Measurements from ENCODE around the gene TXNIP. TPM values are rescaled to one million over a fixed set of nuclear protein-coding genes. Genes with fewer than 3 reads are reported as not detected.

TXNIP gene
- total and polyA plus RNA-seq, 2 experiments from 2014 or later, result 22.8 to 29.1 TPM

DNA sequence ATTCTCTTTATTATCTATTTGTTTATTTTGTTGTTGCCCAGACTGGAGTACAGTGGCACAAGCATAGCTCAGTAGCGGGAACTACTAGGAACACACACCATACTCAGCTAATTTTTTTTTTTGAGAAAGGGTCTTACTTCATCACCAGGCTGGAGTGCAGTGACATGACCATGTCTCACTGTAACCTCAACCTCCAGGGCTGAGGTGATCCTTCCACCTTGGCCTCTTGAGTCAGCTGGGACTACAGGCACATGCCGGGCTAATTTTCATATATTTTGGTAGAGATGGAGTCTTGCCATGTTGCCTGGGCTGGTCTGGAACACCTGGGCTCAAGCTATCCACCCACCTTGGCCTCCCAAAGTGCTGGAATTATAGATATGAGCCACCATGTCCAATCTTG lies 5.3 kb upstream of the TXNIP start (continued):
- TF ChIP-seq, protein P1, sequence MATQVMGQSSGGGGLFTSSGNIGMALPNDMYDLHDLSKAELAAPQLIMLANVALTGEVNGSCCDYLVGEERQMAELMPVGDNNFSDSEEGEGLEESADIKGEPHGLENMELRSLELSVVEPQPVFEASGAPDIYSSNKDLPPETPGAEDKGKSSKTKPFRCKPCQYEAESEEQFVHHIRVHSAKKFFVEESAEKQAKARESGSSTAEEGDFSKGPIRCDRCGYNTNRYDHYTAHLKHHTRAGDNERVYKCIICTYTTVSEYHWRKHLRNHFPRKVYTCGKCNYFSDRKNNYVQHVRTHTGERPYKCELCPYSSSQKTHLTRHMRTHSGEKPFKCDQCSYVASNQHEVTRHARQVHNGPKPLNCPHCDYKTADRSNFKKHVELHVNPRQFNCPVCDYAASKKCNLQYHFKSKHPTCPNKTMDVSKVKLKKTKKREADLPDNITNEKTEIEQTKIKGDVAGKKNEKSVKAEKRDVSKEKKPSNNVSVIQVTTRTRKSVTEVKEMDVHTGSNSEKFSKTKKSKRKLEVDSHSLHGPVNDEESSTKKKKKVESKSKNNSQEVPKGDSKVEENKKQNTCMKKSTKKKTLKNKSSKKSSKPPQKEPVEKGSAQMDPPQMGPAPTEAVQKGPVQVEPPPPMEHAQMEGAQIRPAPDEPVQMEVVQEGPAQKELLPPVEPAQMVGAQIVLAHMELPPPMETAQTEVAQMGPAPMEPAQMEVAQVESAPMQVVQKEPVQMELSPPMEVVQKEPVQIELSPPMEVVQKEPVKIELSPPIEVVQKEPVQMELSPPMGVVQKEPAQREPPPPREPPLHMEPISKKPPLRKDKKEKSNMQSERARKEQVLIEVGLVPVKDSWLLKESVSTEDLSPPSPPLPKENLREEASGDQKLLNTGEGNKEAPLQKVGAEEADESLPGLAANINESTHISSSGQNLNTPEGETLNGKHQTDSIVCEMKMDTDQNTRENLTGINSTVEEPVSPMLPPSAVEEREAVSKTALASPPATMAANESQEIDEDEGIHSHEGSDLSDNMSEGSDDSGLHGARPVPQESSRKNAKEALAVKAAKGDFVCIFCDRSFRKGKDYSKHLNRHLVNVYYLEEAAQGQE (IDR thresholded peaks at IDR 0.05; ENCODE audit: unreplicated experiment), result no peak
- TF ChIP-seq ZNF331 (CRISPR knock-in tag; IDR thresholded peaks at IDR 0.05; ENCODE audit: low read depth), result no peak
- no peak for TF ChIP-seq NANOG (IDR thresholded peaks at IDR 0.05; ENCODE audit: borderline replicate concordance)
- no peak for TF ChIP-seq EZH2 (IDR thresholded peaks at IDR 0.05; ENCODE audit: low read depth, unreplicated experiment)
- TF ChIP-seq JUNB (IDR thresholded peaks at IDR 0.05; ENCODE audit: unreplicated experiment), result no peak
- TF ChIP-seq, protein P2, sequence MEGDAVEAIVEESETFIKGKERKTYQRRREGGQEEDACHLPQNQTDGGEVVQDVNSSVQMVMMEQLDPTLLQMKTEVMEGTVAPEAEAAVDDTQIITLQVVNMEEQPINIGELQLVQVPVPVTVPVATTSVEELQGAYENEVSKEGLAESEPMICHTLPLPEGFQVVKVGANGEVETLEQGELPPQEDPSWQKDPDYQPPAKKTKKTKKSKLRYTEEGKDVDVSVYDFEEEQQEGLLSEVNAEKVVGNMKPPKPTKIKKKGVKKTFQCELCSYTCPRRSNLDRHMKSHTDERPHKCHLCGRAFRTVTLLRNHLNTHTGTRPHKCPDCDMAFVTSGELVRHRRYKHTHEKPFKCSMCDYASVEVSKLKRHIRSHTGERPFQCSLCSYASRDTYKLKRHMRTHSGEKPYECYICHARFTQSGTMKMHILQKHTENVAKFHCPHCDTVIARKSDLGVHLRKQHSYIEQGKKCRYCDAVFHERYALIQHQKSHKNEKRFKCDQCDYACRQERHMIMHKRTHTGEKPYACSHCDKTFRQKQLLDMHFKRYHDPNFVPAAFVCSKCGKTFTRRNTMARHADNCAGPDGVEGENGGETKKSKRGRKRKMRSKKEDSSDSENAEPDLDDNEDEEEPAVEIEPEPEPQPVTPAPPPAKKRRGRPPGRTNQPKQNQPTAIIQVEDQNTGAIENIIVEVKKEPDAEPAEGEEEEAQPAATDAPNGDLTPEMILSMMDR (conservative IDR thresholded peaks at IDR 0.05; ENCODE audit: low read depth in 2 of 2), result no peak
- no peak for TF ChIP-seq EZH2phosphoT487 (IDR thresholded peaks at IDR 0.05; ENCODE audit: unreplicated experiment)
- no peak for TF ChIP-seq CREB1 (CRISPR knock-in tag; IDR thresholded peaks at IDR 0.05; ENCODE audit: low read depth)
- TF ChIP-seq ZNF114 (CRISPR knock-in tag; IDR thresholded peaks at IDR 0.05), result no peak
- no peak for TF ChIP-seq STAT1 (IDR thresholded peaks at IDR 0.05; ENCODE audit: unreplicated experiment)

- no peak overlapping the region; the same call in 1 of the 2 replicates for H3K4me2 ChIP-seq
- no peaks in the 10 kb centered on the region for H4K20me1 ChIP-seq (replicated peaks; ENCODE audit: insufficient read depth)
- H3K27me3 ChIP-seq (ENCODE audit: insufficient read depth), result no peaks in the 10 kb centered on the region
- DNase-seq (ENCODE audit: low spot score) (no peak), ATAC-seq (no peak)
- H3F3A ChIP-seq (replicated peaks; ENCODE audit: low read depth), result peaks cover 5% of the 10 kb centered on the region; the same call in 1 of the 2 replicates
- H3K79me2 ChIP-seq (replicated peaks; ENCODE audit: insufficient read depth), result peaks cover 17% of the 10 kb centered on the region
- Mint-ChIP-seq H3K27ac (no peak overlapping the region; the same call in none of the 2 replicates), H3K9me3 (no peaks in the 10 kb centered on the region), H3K4me3 (no peak overlapping the region), H3K27me3 (ENCODE audit: insufficient read depth, low read depth, poor library complexity) (peaks cover 13% of the 10 kb centered on the region), H3K36me3 (ENCODE audit: low read depth) (peaks cover 20% of the 10 kb centered on the region), H3K4me1 (peaks cover 31% of the 10 kb centered on the region)
- H3K9me2 ChIP-seq (ENCODE audit: insufficient read depth), result no peaks in the 10 kb centered on the region
- H3K4me1 ChIP-seq (ENCODE audit: insufficient read depth), result peaks cover 39% of the 10 kb centered on the region
- 0 out of 2 replicates have a peak overlapping the region, but pooled peaks have one; percentile 82 for H3K27ac ChIP-seq (ENCODE audit: low read depth)
- H2AFZ ChIP-seq, result peak overlapping the region; percentile 88
- H3K36me3 ChIP-seq (ENCODE audit: insufficient read depth), result no peaks in the 10 kb centered on the region
- H3K4me3 ChIP-seq, result no peak overlapping the region
- TF ChIP-seq, protein P1 (IDR thresholded peaks at IDR 0.05; ENCODE audit: unreplicated experiment), result no peak
- no peak for TF ChIP-seq ZNF114 (CRISPR knock-in tag; IDR thresholded peaks at IDR 0.05)
- TF ChIP-seq EZH2 (IDR thresholded peaks at IDR 0.05; ENCODE audit: low read depth, unreplicated experiment), result no peak
- TF ChIP-seq POLR2AphosphoS5 (IDR thresholded peaks at IDR 0.05; ENCODE audit: low read depth), result no peak
- TF ChIP-seq ETS1 (IDR thresholded peaks at IDR 0.05), result no peak
- no peak for TF ChIP-seq EZH2phosphoT487 (IDR thresholded peaks at IDR 0.05; ENCODE audit: unreplicated experiment)
- TF ChIP-seq STAT1 (IDR thresholded peaks at IDR 0.05; ENCODE audit: unreplicated experiment), result no peak
- no peak for TF ChIP-seq ZNF331 (CRISPR knock-in tag; IDR thresholded peaks at IDR 0.05; ENCODE audit: low read depth)
- TF ChIP-seq NANOG (IDR thresholded peaks at IDR 0.05; ENCODE audit: borderline replicate concordance), result no peak
- TF ChIP-seq CREB1 (CRISPR knock-in tag; IDR thresholded peaks at IDR 0.05; ENCODE audit: low read depth), result no peak
Observed at GRCh38 chr1:145999321-146000024, 3.1 kb upstream of the TXNIP start.
